Measurements from ENCODE around the gene DOCK9. TPM values are rescaled to one million over a fixed set of nuclear protein-coding genes. Genes with fewer than 3 reads are reported as not detected.

The DOCK9 gene
- polyA plus RNA-seq, 1 experiment, result 14.5 TPM

GRCh38 chr13:98869408-98870090 is 108.3 kb downstream of the DOCK9 start:
- H3K36me3 ChIP-seq (ENCODE audit: control insufficient read depth, insufficient read depth, low read length), result no peaks in the 10 kb centered on the region; the same call in 1 of the 2 replicates
- H3K4me3 ChIP-seq (ENCODE audit: low read depth, low read length), result no peak overlapping the region
- POLR2A ChIA-PET, result no interaction called here
- CTCF ChIA-PET, result interaction anchor here (0.8 to 2.0 kb wide), 3 partner anchors 12 to 174 kb away, joined by 3 to 7 read pairs (median 4); no protein-coding TSS in a partner anchor
- no peak for DNase-seq (ENCODE audit: low read depth)
- no peaks in the 10 kb centered on the region for H3K27me3 ChIP-seq (ENCODE audit: control insufficient read depth, insufficient read depth, low read length)
- TF ChIP-seq, protein P1, sequence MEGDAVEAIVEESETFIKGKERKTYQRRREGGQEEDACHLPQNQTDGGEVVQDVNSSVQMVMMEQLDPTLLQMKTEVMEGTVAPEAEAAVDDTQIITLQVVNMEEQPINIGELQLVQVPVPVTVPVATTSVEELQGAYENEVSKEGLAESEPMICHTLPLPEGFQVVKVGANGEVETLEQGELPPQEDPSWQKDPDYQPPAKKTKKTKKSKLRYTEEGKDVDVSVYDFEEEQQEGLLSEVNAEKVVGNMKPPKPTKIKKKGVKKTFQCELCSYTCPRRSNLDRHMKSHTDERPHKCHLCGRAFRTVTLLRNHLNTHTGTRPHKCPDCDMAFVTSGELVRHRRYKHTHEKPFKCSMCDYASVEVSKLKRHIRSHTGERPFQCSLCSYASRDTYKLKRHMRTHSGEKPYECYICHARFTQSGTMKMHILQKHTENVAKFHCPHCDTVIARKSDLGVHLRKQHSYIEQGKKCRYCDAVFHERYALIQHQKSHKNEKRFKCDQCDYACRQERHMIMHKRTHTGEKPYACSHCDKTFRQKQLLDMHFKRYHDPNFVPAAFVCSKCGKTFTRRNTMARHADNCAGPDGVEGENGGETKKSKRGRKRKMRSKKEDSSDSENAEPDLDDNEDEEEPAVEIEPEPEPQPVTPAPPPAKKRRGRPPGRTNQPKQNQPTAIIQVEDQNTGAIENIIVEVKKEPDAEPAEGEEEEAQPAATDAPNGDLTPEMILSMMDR (IDR thresholded peaks at IDR 0.05; ENCODE audit: insufficient read depth, low read depth, low read length), result no peak

- H3K4me3 ChIP-seq (ENCODE audit: low read depth, low read length), result no peak overlapping the region
- DNase-seq (ENCODE audit: low read depth), result no peak
- TF ChIP-seq, protein P1 (IDR thresholded peaks at IDR 0.05; ENCODE audit: insufficient read depth, low read depth, low read length), result no peak
- no peaks in the 10 kb centered on the region; the same call in 1 of the 2 replicates for H3K36me3 ChIP-seq (ENCODE audit: control insufficient read depth, insufficient read depth, low read length)
- H3K27me3 ChIP-seq (ENCODE audit: control insufficient read depth, insufficient read depth, low read length), result no peaks in the 10 kb centered on the region
- POLR2A ChIA-PET, result no interaction called here
- CTCF ChIA-PET, result interaction anchor here (0.6 to 2.0 kb wide), 3 partner anchors 11 to 750 kb away, joined by 3 to 7 read pairs (median 4); no protein-coding TSS in a partner anchor
Observed at GRCh38 chr13:98868932-98869331, 108.9 kb downstream of the DOCK9 start.

GRCh38 chr13:98866882-98867281 is 111.0 kb downstream of the DOCK9 start:
- ChIA-PET POLR2A (no interaction called here), CTCF (interaction anchor here (1.6 kb wide), 1 partner anchor 9 kb away, joined by 5 read pairs; no protein-coding TSS in a partner anchor)
- no peak overlapping the region for H3K4me3 ChIP-seq (ENCODE audit: low read depth, low read length)
- no peaks in the 10 kb centered on the region for H3K27me3 ChIP-seq (ENCODE audit: control insufficient read depth, insufficient read depth, low read length)
- TF ChIP-seq, protein P1 (IDR thresholded peaks at IDR 0.05; ENCODE audit: insufficient read depth, low read depth, low read length), result peak; percentile 17; the same call in 1 of the 2 replicates
- DNase-seq (ENCODE audit: low read depth), result no peak
- H3K36me3 ChIP-seq (ENCODE audit: control insufficient read depth, insufficient read depth, low read length), result peaks cover 2% of the 10 kb centered on the region

- POLR2A ChIA-PET, result no interaction called here
- no peak overlapping the region for H3K4me3 ChIP-seq (ENCODE audit: low read depth, low read length)
- no peaks in the 10 kb centered on the region for H3K27me3 ChIP-seq (ENCODE audit: control insufficient read depth, insufficient read depth, low read length)
- H3K36me3 ChIP-seq (ENCODE audit: control insufficient read depth, insufficient read depth, low read length), result peaks cover 2% of the 10 kb centered on the region
- CTCF ChIA-PET, result no interaction called here
- TF ChIP-seq, protein P1 (IDR thresholded peaks at IDR 0.05; ENCODE audit: insufficient read depth, low read depth, low read length), result no peak
- no peak for DNase-seq (ENCODE audit: low read depth)
Observed at GRCh38 chr13:98860491-98860890, 117.4 kb downstream of the DOCK9 start.

DNA sequence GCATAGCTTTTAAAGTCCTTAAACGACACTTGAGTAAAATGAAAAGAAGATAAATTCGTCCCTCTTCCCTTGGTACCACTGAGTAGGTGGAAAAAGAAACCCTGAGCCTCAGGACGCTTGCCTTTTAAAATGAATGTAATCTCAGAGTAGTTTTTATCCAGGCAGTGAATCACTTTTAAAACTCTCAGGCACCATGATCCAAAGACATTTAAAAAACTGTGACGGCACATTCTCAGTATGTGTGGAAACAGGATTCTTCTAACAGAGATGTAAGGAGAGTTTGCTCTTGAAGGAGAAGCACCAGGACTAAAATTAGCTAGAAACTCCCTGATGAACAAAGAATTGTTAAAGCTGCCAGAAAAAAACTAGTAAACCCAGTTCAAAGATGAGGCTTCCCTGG is 119.7 kb downstream of the DOCK9 start:
- Histone ChIP-seq H3K4me3 (ENCODE audit: low read depth, low read length) (no peak overlapping the region), H3K27me3 (ENCODE audit: control insufficient read depth, insufficient read depth, low read length) (no peaks in the 10 kb centered on the region), H3K36me3 (ENCODE audit: control insufficient read depth, insufficient read depth, low read length) (peaks cover 2% of the 10 kb centered on the region)
- no peak for DNase-seq (ENCODE audit: low read depth)
- ChIA-PET CTCF (interaction anchor here (0.8 to 1.8 kb wide), 3 partner anchors 9 to 15 kb away, joined by 4 to 7 read pairs (median 5); no protein-coding TSS in a partner anchor), POLR2A (no interaction called here)
- TF ChIP-seq, protein P1 (IDR thresholded peaks at IDR 0.05; ENCODE audit: insufficient read depth, low read depth, low read length), result no peak

All from BJ (cell line).